Right ventricle myocardium inferior (tissue), 1 donor: ENCODE data around the gene TOMM70. TPM values are rescaled to one million over a fixed set of nuclear protein-coding genes. Genes with fewer than 3 reads are reported as not detected.
"Not testable (repeated sequence)": the region's sequence is repeated elsewhere in the genome, so short reads cannot be mapped to it uniquely, and the experiment has no call there.

Source experiments
- ATAC-seq: fragments of 200-7000 bp; cut with Tn5 transposase; one replicate; pipeline ENCODE4 v1.9.1; 2020; ENCODE audit warnings: mild to moderate bottlenecking, moderate library complexity
- DNase-seq: peaks from one replicate; pipeline ENCODE4 v3.0.0; 2021; ENCODE audit errors: missing footprints
- intact Hi-C: fragments of 100-400 bp; cut with DNase I; formaldehyde crosslinking; loops from one replicate; pipeline ENCODE4 v1.11.0; 2022
- total RNA-seq: library from RNA; stranded (reverse); fragmentation: NEBNext Ultra II Directional; extraction: Animal tissue kit (Norgen Biotek cat#: 25700); gene quantifications from one replicate; pipeline ENCODE4 v1.2.1, GENCODE V29; 2021
- donor health status: DM: no; HTN: yes; CAD: no; lungs with severe emphysema.

TOMM70 gene
- total RNA-seq, 1 donor from 2014 or later: 65.9 TPM

DNA sequence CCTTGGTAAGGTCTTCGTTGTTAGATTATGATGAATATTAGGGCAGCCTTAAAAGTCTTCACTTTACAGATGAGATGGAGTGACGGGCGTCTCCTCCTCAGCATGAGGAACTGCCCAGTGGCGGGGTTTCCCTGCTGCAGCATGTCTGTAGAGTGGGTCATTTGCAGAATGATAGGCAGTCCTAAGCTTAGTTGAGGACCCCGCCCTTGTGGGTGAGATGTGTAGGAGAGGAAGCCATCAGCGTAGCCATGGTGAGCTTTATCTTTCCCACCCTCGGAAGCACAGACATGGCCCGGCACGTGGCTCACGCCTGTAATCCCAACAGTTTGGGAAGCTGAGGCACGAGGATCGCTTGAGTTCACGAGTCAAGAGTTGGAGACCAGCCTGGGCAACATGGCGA is 65.5 kb downstream of the TOMM70 start:
- DNase-seq (no peak), ATAC-seq (no peak)
- intact Hi-C loops: no loop called here

DNA sequence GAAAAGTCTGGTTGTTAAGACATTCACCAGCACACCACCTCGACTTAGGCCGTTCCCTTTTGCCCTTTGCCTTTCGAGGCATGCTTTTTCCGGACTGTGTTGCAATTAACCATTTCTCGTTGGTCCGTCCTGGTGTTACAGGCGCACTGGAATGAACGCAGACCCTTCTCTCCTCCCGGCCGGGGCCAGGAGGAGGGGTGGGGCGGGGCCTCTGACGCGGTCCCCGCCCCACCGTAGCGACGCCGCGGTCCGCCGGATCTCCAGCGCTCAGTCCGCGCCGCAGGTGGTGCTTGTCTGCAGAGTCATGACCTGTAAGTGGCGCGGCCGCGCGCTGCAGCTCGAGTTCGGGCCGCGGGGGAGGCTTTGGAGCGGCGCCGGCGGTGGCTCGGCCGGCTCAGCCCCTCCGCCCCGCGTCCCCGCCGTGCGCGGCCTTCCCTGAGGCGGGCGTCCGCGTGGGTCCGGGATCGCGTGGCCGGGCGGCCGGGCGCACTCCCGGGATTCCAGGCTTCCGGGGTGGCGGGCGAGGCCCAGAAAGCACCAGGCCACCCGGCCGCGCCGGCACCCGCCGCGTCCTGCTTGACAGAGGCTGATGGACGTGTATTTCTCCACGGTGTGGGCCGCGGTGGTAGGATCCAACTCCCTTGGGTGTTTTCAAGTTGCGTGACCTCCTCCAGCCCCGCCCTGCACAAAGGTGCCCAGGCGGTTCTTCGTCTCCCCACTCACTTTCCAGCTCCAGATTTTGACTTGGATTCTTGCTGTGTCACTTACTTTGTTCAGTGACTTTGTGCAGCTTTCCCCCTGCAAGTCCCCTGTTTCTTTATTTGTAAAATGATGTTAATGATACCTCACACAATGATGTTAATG is 66.2 kb downstream of the TOMM70 start, which contains the start of gene NIT2:
NIT2 (plus strand) TSS at position 270 of the 864 bp plus-strand sequence; CDS start at position 305, 35 bp downstream.
- intact Hi-C loops: no loop called here
- DNase-seq: peak; percentile 96
- peak; percentile 98 for ATAC-seq

DNA sequence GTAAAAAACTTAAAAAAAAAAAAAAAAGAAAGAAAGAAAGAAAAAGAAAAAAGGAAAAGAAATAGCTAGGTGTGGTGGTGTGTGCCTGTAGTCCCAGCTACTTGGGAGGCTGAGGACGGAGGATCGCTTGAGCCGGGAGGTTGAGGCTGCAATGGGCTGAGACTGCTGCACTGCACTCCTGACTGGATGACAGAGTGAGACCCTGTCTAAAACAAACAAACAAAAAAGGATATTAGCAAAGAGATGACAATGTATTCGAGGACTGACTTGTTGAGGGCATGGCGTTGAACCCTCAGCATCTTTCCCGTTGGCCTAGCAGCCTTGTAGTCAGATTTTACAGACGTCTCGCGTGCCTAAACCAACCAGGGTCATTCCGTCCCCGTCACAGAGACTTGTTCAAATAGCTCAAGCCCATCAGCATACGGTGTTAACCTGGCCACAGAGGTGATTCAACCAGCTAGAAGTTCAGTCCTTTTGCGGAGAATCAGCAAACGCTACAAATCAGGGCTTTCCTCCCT is 66.9 kb downstream of the TOMM70 start:
- intact Hi-C loops: no loop called here
- ATAC-seq (no peak), DNase-seq (no peak)

- intact Hi-C loops: no loop called here
- ATAC-seq (no peak), DNase-seq (no peak)
Measured at GRCh38 chr3:100333051-100333450, 67.8 kb downstream of the TOMM70 start.

- intact Hi-C loops: no loop called here
- ATAC-seq: no peak
- DNase-seq: no peak
Measured at GRCh38 chr3:100331660-100332059, 69.2 kb downstream of the TOMM70 start.

DNA sequence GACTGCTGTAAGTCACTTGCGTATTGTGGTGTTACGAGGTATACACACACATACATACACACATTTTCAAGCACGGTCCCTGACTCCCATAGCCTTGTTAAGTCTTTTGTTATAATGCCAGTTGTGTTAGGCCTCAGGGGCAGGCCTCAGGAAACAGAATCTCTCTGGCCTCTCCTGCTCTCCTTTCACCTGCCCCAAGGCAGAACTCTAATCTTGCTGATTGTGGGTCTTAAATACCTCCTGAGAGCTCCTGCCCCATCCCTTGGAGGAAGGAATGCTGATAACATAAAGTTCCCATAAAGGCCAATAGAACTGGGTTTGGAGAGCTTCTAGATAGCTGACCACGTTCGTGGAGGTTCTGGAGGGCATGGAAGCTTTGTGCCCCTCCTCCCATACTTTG is 70.2 kb downstream of the TOMM70 start:
- ATAC-seq (no peak), DNase-seq (no peak)
- intact Hi-C loops: no loop called here

GRCh38 chr3:100329800-100330489 is 70.9 kb downstream of the TOMM70 start:
- intact Hi-C loops: no loop called here
- ATAC-seq (no peak), DNase-seq (no peak)

GRCh38 chr3:100327377-100327776 is 73.5 kb downstream of the TOMM70 start:
- intact Hi-C loops, DNase-seq, ATAC-seq: not testable (repeated sequence)

GRCh38 chr3:100325827-100326226 is 75.1 kb downstream of the TOMM70 start:
- intact Hi-C loops: no loop called here

DNA sequence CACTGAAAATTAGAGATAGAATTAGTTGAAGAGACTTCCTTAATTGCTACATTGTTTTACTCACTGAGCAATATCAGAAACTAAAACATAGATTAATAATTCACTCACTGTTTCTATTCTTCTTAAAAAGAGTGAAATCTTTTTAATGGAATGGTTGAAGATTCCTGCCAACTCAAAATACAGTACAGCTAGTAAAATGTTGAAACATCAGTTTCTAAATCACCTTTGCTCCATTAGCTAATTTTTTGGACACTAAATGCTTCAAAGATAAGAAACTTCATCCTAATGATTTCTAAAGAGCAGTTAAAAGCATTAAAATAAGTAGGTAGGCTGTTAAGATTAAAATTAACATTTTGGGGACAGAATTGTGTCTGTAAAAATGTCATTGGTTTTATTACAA is 76.8 kb downstream of the TOMM70 start:
- ATAC-seq: no peak
- DNase-seq: no peak
- intact Hi-C loops: no loop called here

More at GRCh38 chr3:100325827-100326226, 75.1 kb downstream of the TOMM70 start:
- ATAC-seq (no peak), DNase-seq (no peak)

- ATAC-seq (no peak), DNase-seq (no peak)
- intact Hi-C loops: no loop called here
Measured at GRCh38 chr3:100319951-100320350, 80.9 kb downstream of the TOMM70 start.

DNA sequence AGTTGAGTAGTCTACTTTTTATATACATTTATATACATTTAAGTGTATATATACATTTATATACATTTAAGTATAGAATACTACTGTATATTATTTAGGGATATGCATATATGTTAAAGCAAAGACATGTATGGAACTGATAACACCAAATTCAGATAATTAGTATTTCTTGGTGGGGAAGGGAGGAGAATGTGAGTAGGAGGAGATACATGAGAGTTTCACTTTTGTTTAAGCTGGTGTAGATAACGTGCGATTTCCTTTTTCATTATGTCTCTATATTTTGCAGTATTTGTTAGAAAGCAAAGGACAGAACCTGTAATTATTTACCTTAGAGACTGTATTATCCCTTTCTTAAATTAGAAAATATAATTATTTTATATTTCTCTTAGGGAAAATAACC is 83.0 kb downstream of the TOMM70 start:
- intact Hi-C loops: loop anchor here (2.0 kb wide), 1 partner anchor 271 kb away; no protein-coding TSS in a partner anchor
- DNase-seq: no peak
- ATAC-seq: no peak

DNA sequence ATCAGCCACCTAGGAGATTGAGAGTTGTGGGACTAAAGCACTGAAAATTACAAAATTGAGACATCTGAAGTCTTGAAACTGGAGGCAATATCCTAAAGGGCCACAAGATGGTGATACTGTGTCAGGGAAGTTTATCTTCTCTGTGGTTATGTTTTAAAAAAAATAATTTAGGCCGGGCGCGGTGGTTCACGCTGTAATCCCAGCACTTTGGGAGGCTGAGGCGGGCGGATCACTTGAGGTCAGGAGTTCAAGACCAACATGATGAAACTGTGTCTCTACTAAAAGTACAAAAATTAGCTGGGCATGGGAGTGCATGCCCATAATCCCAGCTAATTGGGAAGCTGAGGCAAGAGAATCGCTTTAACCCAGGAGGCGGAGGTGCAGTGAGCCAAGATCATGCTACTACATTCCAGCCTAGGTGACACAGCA is 84.2 kb downstream of the TOMM70 start:
- peak; percentile 60 for ATAC-seq
- DNase-seq: no peak
- intact Hi-C loops: loop anchor here (2.0 kb wide), 1 partner anchor 272 kb away; no protein-coding TSS in a partner anchor

Other genes with a start within 250 kb of the TOMM70 start
- gene TBC1D23, start 140.1 kb downstream of the TOMM70 start, total RNA-seq: 35.4 TPM
- 51.3 TPM for gene NIT2, start 66.3 kb downstream of the TOMM70 start, total RNA-seq
- 2.4 TPM for gene LNP1, start 450 bp upstream of the TOMM70 start, total RNA-seq
- gene TMEM45A, start 91.5 kb upstream of the TOMM70 start, total RNA-seq: 8.0 TPM
- gene ADGRG7, start 208.5 kb upstream of the TOMM70 start, total RNA-seq: not detected